Neural cell (in vitro differentiated cells): ENCODE results near the gene CAMSAP3. TPM values are rescaled to one million over a fixed set of nuclear protein-coding genes. Genes with fewer than 3 reads are reported as not detected.

Experiments used
- H2AFZ ChIP-seq: fragments of 200-600, 300-800 bp; sonication (generic), shearing (Covaris generic); 2 replicates; pipeline ENCODE4 v1.6.0; 2014; ENCODE audit warnings: low read depth, mild to moderate bottlenecking, antibody characterized with exemption, low read length, moderate library complexity
- H3F3A ChIP-seq: fragments of 200-600 bp; shearing (Covaris generic); 2 replicates; pipeline ENCODE4 v1.6.1; 2016; ENCODE audit warnings: mild to moderate bottlenecking, moderate library complexity, mixed read lengths, antibody characterized with exemption, low read length; ENCODE audit not compliant: insufficient read depth, poor library complexity, severe bottlenecking
- H3K27ac ChIP-seq: fragments of 200-600, 300-800 bp; sonication (generic), shearing (Covaris generic); 2 replicates; pipeline ENCODE4 v1.5.1; 2014; ENCODE audit warnings: mild to moderate bottlenecking, low read length, moderate library complexity
- H3K27me3 ChIP-seq: fragments of 300-800, 200-600 bp; sonication (generic), shearing (Covaris generic); 2 replicates; pipeline ENCODE4 v1.6.0; 2014; ENCODE audit warnings: mild to moderate bottlenecking, low read depth, low read length, moderate library complexity; ENCODE audit not compliant: insufficient read depth
- H3K36me3 ChIP-seq: fragments of 300-800, 200-600 bp; sonication (generic), shearing (Covaris generic); 2 replicates; pipeline ENCODE4 v1.5.1; 2014; ENCODE audit warnings: mild to moderate bottlenecking, antibody characterized with exemption, low read length, moderate library complexity; ENCODE audit not compliant: insufficient read depth
- H3K4me2 ChIP-seq: fragments of 300-800, 200-600 bp; sonication (generic), shearing (Covaris generic); 2 replicates; pipeline ENCODE4 v1.6.0; 2014; ENCODE audit warnings: mild to moderate bottlenecking, low read length
- H3K4me3 ChIP-seq: fragments of 300-800, 200-600 bp; sonication (generic), shearing (Covaris generic); 2 replicates; pipeline ENCODE4 v1.5.1; 2014; ENCODE audit warnings: mild to moderate bottlenecking, low read length, moderate library complexity
- H3K79me2 ChIP-seq: fragments of 200-600 bp; shearing (Covaris generic); replicated peaks from 2 replicates; pipeline ENCODE4 v1.6.0; 2014; ENCODE audit warnings: mild to moderate bottlenecking, low read length, moderate library complexity; ENCODE audit not compliant: insufficient read depth
- H3K9ac ChIP-seq: fragments of 300-800, 200-600 bp; sonication (generic), shearing (Covaris generic); 2 replicates; pipeline ENCODE4 v1.6.1; 2016; ENCODE audit warnings: mild to moderate bottlenecking, low read length, mixed read lengths
- H3K9me2 ChIP-seq: fragments of 200-600 bp; shearing (Covaris generic); 2 replicates; pipeline ENCODE4 v1.6.1; 2016; ENCODE audit warnings: mild to moderate bottlenecking, low read length, mixed read lengths; ENCODE audit not compliant: insufficient read depth
- H3K9me3 ChIP-seq: fragments of 200-600, 300-800 bp; sonication (generic), shearing (Covaris generic); 2 replicates; pipeline ENCODE4 v1.6.1; 2016; ENCODE audit warnings: mild to moderate bottlenecking, mixed run types, low read length, moderate library complexity, mixed read lengths
- H4K20me1 ChIP-seq: fragments of 200-600 bp; shearing (Covaris generic); 2 replicates; pipeline ENCODE4 v1.6.1; 2016; ENCODE audit warnings: mild to moderate bottlenecking, mixed run types; ENCODE audit not compliant: insufficient read depth
- CTCF ChIP-seq: fragments of 450-650 bp; IDR thresholded peaks from 2 replicates; pipeline ENCODE4 v1.5.1; 2014; ENCODE audit warnings: antibody characterized with exemption, mild to moderate bottlenecking, moderate library complexity; ENCODE audit not compliant: poor library complexity, severe bottlenecking
- EP300 ChIP-seq: fragments of 450-650 bp; conservative IDR thresholded peaks from 2 replicates; pipeline ENCODE4 v1.6.1; 2014; ENCODE audit warnings: antibody characterized with exemption, mild to moderate bottlenecking, moderate library complexity; ENCODE audit not compliant: poor library complexity, severe bottlenecking
- EZH2 ChIP-seq: fragments of 200-600, 300-800 bp; shearing (Covaris generic), sonication (generic); IDR thresholded peaks from 2 replicates; pipeline ENCODE4 v1.6.1; 2014; ENCODE audit warnings: antibody characterized with exemption, low read length, borderline replicate concordance, mild to moderate bottlenecking; ENCODE audit not compliant: insufficient read depth, poor library complexity, severe bottlenecking
- MXI1 ChIP-seq: fragments of 450-650 bp; conservative IDR thresholded peaks from 2 replicates; pipeline ENCODE4 v1.6.1; 2014; ENCODE audit warnings: antibody characterized with exemption, mild to moderate bottlenecking; ENCODE audit not compliant: poor library complexity, severe bottlenecking
- POLR2AphosphoS5 ChIP-seq: IDR thresholded peaks from 2 replicates; pipeline ENCODE4 v1.6.1; 2012
- RAD21 ChIP-seq: fragments of 450-650 bp; conservative IDR thresholded peaks from 2 replicates; pipeline ENCODE4 v1.6.1; 2014; ENCODE audit warnings: antibody characterized with exemption, mild to moderate bottlenecking, moderate library complexity
- REST ChIP-seq: IDR thresholded peaks from 2 replicates; pipeline ENCODE4 v1.6.1; 2012; ENCODE audit warnings: borderline replicate concordance
- SMC3 ChIP-seq: fragments of 450-650 bp; conservative IDR thresholded peaks from 2 replicates; pipeline ENCODE4 v1.6.1; 2014; ENCODE audit warnings: antibody characterized with exemption, mild to moderate bottlenecking, moderate library complexity; ENCODE audit not compliant: poor library complexity
- TAF1 ChIP-seq: IDR thresholded peaks from 2 replicates; pipeline ENCODE4 v1.6.1; 2012; ENCODE audit warnings: low read depth
- polyA plus RNA-seq: library from polyadenylated mRNA; depleted of rRNA; stranded (reverse); fragments of >200 nt; gene quantifications from 2 replicates; pipeline ENCODE4 v1.2.3, GENCODE V29; 2014

The CAMSAP3 gene
- polyA plus RNA-seq, 1 donor from 2014 or later, result 17.0 TPM

DNA sequence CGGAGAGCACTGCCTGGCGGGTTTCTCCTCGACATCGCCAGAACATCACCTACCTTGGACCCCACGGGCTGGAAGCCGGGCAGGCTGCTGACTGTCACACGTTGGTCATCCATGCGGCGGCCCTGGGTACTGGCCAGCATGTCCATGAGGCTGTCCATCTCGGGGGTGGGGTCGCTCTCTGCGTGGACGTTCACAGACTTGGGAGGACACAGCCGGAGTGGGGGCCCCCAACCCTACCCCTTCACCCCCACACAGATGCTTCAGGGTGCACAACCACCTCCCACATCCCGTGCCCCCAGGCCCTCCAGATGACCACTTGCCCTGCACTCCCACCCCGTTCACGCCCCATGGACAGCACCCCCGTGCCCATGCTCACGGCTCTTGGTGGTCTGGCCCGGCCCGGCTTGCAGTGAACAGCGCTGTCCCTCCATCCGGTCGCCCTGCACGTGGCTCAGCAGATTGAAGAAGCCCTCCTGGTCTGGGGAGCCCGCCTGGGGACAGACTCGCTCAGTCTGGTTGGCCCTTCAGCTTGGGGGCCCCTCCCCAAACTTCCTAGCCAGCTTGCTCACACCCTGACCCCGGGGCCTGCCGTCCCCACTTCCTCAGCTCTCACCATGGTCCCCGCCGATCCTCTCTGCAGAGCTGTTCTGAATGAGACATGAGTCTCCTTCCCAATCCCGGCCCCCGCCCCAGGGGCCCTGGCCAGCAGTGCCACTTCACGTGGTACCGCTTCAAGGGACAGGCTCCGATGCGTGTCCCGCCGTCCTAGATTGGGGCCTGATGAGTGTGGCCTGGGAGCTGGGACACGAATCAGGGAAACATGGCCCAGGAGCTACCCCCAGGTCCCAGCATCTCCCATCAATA lies 36.9 kb downstream of the CAMSAP3 start:
- Histone ChIP-seq H3K4me3 (no peak overlapping the region), H4K20me1 (no peaks in the 10 kb centered on the region), H3K4me2 (no peak overlapping the region), H3K9me2 (no peaks in the 10 kb centered on the region), H2AFZ (no peak overlapping the region), H3K36me3 (no peaks in the 10 kb centered on the region), H3K27ac (no peak overlapping the region), H3K9me3 (no peaks in the 10 kb centered on the region), H3K9ac (no peak overlapping the region), H3K27me3 (peaks cover 16% of the 10 kb centered on the region), H3K79me2 (peaks cover 31% of the 10 kb centered on the region), H3F3A (no peaks in the 10 kb centered on the region)
- no peak for TF ChIP-seq POLR2AphosphoS5
- no peak for TF ChIP-seq TAF1
- TF ChIP-seq SMC3, result no peak
- TF ChIP-seq EZH2, result no peak
- TF ChIP-seq RAD21, result no peak
- TF ChIP-seq EP300, result no peak
- TF ChIP-seq MXI1, result no peak
- no peak for TF ChIP-seq REST
- TF ChIP-seq CTCF, result no peak

DNA sequence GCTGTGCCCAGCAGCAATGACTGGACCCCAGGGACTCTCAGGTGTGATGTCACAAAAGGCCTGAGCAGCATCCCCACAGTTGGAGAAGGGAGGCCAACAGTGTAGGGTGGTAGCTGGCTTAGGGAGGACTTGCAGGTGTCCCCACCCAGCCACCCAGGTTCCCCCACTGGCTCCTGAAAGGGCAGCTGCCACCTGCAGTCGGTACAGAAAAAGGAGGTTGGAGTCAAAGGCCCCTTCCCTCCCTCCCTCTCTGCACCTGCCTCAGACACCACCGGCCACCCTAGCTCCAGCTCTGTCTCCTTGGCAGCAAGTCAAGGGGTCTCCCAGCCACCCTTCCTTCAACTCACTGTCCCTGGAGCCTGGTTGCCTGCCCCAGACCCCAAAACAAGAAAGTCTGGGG lies 38.0 kb downstream of the CAMSAP3 start, which contains the start of gene PCP2:
Gene PCP2 (minus strand): TSS at position 22 of the 400 bp plus-strand sequence. CDS start 262 bp downstream, outside the sequence.
- TF ChIP-seq SMC3 (no peak), MXI1 (no peak), POLR2AphosphoS5 (no peak), EZH2 (no peak)
- H3K4me2 ChIP-seq, result no peak within 1 kb of the TSS
- H3K9ac ChIP-seq, result no peak within 1 kb of the TSS
- no peaks in the 10 kb centered on the region for H4K20me1 ChIP-seq
- no peak within 1 kb of the TSS for H2AFZ ChIP-seq
- H3K9me3 ChIP-seq, result no peaks in the 10 kb centered on the region
- no peaks in the 10 kb centered on the region for H3K36me3 ChIP-seq
- no peak within 1 kb of the TSS for H3K4me3 ChIP-seq
- no peak within 1 kb of the TSS for H3K27ac ChIP-seq
- peaks cover 20% of the 10 kb centered on the region for H3K27me3 ChIP-seq
- H3K79me2 ChIP-seq, result peaks cover 20% of the 10 kb centered on the region
- no peaks in the 10 kb centered on the region for H3K9me2 ChIP-seq
- H3F3A ChIP-seq, result no peaks in the 10 kb centered on the region
